NT2/D1 (cell line): ENCODE data around the gene SEMA3F.

Source experiments
- DNase-seq: peaks from one replicate; pipeline ENCODE4 v3.0.0-alpha.2; 2011; ENCODE audit warnings: low read depth, low spot score
- H3K27me3 ChIP-seq: 2 replicates; pipeline ENCODE4 v1.6.0; 2011; ENCODE audit warnings: mild to moderate bottlenecking; ENCODE audit not compliant: insufficient read length, insufficient read depth
- H3K36me3 ChIP-seq: 2 replicates; pipeline ENCODE4 v1.6.1; 2011; ENCODE audit warnings: mild to moderate bottlenecking, low read length, mixed read lengths; ENCODE audit not compliant: insufficient read depth, insufficient read length
- H3K4me1 ChIP-seq: 2 replicates; pipeline ENCODE4 v1.5.1; 2011; ENCODE audit not compliant: insufficient read depth, insufficient read length
- H3K4me3 ChIP-seq: 2 replicates; pipeline ENCODE4 v1.5.1; 2011; ENCODE audit warnings: low read depth; ENCODE audit not compliant: insufficient read length
- H3K9ac ChIP-seq: 2 replicates; pipeline ENCODE4 v1.6.0; 2011; ENCODE audit warnings: low read depth; ENCODE audit not compliant: insufficient read length
- H3K9me3 ChIP-seq: 2 replicates; pipeline ENCODE4 v1.5.1; 2011; ENCODE audit warnings: mild to moderate bottlenecking, low read length; ENCODE audit not compliant: insufficient read depth
- SUZ12 ChIP-seq: IDR thresholded peaks from 2 replicates; pipeline ENCODE4 v1.6.1; 2011; ENCODE audit not compliant: insufficient read length, insufficient read depth; ENCODE audit errors: extremely low read depth
- YY1 ChIP-seq: IDR thresholded peaks from 2 replicates; pipeline ENCODE4 v1.6.1; 2011; ENCODE audit not compliant: insufficient read length, insufficient read depth
- ZNF274 ChIP-seq: IDR thresholded peaks from 2 replicates; pipeline ENCODE4 v1.6.1; 2011; ENCODE audit warnings: mild to moderate bottlenecking, low read depth, low read length

The SEMA3F gene

DNA sequence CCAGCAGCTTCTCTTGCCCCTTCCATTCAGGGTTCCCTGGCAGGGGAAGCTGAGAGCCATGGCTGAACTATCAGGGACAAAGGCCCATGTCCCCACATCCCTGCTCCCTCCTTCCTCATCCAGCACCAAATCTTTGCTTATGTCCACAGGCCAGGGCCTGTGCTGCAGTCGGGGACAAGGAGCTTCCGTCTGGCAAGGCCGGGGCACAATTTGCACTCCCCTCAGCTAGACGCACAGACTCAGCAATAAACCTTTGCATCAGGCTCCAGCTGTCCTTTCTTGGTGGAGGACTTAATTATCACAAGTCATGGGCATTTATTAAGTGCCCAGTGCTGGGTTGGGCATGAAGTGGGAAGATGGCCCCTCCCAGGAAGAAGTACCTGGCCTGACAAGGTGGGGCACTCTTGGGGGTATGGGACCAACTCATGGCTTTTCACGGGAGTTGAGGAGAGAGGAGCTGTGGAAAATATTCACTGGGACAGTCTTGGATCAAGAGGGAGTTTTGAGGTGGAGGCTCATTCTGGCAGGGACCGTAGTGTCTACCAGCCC is 41.2 kb downstream of the SEMA3F start:
- DNase-seq, result no peak
- no peak overlapping the region for H3K9ac ChIP-seq
- peaks cover 16% of the 10 kb centered on the region for H3K4me1 ChIP-seq
- H3K36me3 ChIP-seq, result no peaks in the 10 kb centered on the region
- no peaks in the 10 kb centered on the region for H3K9me3 ChIP-seq
- H3K4me3 ChIP-seq, result no peak overlapping the region
- TF ChIP-seq YY1 (no peak), ZNF274 (no peak), SUZ12 (no peak)
- peaks cover 3% of the 10 kb centered on the region for H3K27me3 ChIP-seq

DNA sequence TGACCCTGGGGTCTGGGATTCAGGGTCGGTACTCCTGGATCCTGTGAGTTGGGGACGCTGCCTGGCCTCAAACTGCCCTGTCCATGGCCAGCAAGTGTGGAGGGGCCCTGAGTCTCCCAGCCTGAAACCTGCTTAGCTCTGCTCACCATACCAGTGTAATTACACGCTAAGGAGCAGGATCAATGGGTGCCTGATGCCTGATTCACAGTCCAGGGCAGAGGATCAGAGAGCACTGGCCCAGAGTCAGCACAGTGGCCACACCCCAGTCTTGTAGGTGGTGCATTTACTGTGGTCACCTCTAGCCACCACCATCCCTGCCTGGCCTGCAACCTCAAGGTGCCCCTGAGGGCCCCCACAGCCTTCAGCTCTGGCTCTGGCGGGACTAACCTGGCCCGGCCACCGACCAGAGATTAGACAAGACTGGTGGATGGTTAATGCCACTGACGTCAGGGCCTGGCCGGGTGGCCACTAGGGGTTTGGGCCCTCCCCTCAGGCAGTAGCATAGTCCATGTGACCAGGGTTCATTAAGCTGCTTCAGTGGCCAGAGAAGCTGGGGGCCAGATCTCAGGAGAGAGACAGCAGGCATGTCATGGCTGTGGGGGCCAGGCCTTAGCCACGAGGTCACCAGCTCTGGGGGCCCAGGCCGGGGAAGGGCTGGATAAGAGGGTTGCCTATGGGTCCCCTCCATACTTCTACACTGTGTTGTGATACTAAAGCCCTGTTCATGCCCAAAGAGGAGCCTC is 46.6 kb downstream of the SEMA3F start:
- H3K36me3 ChIP-seq, result no peaks in the 10 kb centered on the region
- no peak overlapping the region for H3K4me3 ChIP-seq
- no peak overlapping the region for H3K9ac ChIP-seq
- no peak for TF ChIP-seq SUZ12
- no peak for TF ChIP-seq ZNF274
- TF ChIP-seq YY1, result no peak
- H3K9me3 ChIP-seq, result no peaks in the 10 kb centered on the region
- H3K4me1 ChIP-seq, result peaks cover 22% of the 10 kb centered on the region
- no peak for DNase-seq
- peaks cover 27% of the 10 kb centered on the region for H3K27me3 ChIP-seq

DNA sequence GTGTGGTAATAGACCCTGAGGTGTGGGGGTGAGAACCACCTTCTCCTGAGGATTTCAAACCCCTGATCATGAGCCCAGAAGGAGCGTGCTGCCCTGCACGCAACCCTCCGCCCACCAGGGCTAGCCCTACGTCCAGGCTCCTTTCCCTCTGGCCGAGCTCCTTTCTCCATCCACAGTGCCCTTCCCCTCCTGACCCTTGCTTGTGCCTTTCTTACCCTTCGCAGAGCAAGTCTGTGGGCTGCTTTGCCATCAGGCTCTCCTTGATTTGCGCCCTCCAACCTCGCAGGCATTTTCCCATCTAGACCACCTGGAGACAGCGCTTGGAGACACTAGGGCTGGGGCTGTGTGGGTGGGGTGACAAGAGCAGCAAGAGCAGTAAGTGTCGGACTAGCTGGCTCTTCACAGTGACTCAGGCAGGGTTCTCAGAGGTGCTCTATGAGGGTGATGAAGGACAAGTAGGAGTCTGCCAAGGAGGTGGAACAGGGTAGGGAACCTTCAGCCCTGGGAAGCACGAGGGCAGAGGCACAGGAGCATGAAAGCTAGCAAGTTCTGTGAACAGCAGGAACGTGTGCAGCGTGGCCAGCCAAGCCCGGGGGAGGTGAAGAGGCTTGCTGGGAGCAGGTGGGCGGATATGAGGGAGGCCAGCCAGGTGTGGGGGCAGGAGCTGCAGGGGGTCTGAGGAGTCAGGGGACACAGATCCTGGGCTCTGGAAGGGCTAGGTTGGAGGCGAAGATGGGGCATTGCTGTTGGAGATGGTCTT is 47.4 kb downstream of the SEMA3F start:
- no peak for DNase-seq

GRCh38 chr3:50203113-50203808 is 48.1 kb downstream of the SEMA3F start:
- Histone ChIP-seq H3K4me3 (no peak overlapping the region), H3K9ac (no peak overlapping the region), H3K36me3 (no peaks in the 10 kb centered on the region), H3K4me1 (peaks cover 22% of the 10 kb centered on the region), H3K9me3 (no peaks in the 10 kb centered on the region), H3K27me3 (peaks cover 37% of the 10 kb centered on the region)
- TF ChIP-seq SUZ12, result no peak
- TF ChIP-seq YY1, result no peak
- TF ChIP-seq ZNF274, result no peak
- no peak for DNase-seq

More for the DNA sequence above, 47.4 kb downstream of the SEMA3F start:
- no peak for TF ChIP-seq SUZ12
- no peak for TF ChIP-seq ZNF274
- no peak for TF ChIP-seq YY1
- H3K9me3 ChIP-seq, result no peaks in the 10 kb centered on the region
- peaks cover 35% of the 10 kb centered on the region for H3K27me3 ChIP-seq
- H3K4me3 ChIP-seq, result no peak overlapping the region
- H3K36me3 ChIP-seq, result no peaks in the 10 kb centered on the region
- H3K9ac ChIP-seq, result no peak overlapping the region
- H3K4me1 ChIP-seq, result peaks cover 22% of the 10 kb centered on the region

GRCh38 chr3:50203809-50204803 is 49.0 kb downstream of the SEMA3F start:
- DNase-seq, result no peak
- Histone ChIP-seq H3K4me3 (no peak overlapping the region), H3K27me3 (peaks cover 37% of the 10 kb centered on the region), H3K4me1 (peaks cover 29% of the 10 kb centered on the region), H3K9me3 (no peaks in the 10 kb centered on the region), H3K9ac (peak overlapping the region; percentile 32), H3K36me3 (no peaks in the 10 kb centered on the region)
- TF ChIP-seq SUZ12, result no peak
- TF ChIP-seq YY1, result no peak
- no peak for TF ChIP-seq ZNF274

DNA sequence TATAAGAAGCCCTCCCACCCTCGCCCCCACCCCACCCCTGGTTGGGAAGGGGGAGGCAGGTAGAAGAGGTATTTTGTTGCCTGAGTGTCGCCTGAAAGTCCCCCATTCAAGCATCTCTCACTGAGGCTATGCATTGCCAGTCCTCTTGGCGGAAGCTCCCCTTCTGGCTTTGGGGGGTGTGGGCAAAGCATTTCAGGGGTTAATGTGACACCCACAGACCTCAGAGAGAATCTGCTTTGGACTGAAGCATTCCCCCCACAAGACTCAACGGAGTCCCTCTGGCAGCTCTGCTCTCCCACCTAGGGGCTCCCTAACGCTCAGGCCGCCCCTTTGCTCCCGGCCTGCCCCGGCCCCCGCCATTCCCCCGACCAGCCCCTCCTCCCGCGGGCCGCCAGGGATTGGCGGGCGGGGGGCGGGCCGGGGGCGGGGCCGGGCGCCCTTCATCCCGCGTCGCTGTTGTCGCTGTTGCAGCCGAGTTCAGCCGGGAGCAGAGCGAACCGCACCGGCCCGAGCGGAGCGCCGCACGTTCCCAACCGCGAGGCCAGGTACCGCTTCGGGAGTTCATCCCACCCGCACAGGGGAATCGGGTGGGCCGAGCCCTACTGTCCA is 49.8 kb downstream of the SEMA3F start, which contains the start of gene SLC38A3:
Gene SLC38A3 (plus strand): TSS at position 468 of the 609 bp plus-strand sequence. CDS start 8,929 bp downstream, outside the sequence.
- no peak for DNase-seq
- TF ChIP-seq YY1 (no peak), SUZ12 (no peak)

More for the DNA sequence above, 49.8 kb downstream of the SEMA3F start, which contains the start of gene SLC38A3:
- Histone ChIP-seq H3K27me3 (peaks cover 37% of the 10 kb centered on the region), H3K36me3 (no peaks in the 10 kb centered on the region), H3K9ac (peak within 1 kb of the TSS; percentile 73), H3K4me3 (peak within 1 kb of the TSS; percentile 45), H3K4me1 (peaks cover 29% of the 10 kb centered on the region), H3K9me3 (no peaks in the 10 kb centered on the region)
